Measurements from ENCODE around the gene SDK1. TPM values are rescaled to one million over a fixed set of nuclear protein-coding genes. Genes with fewer than 3 reads are reported as not detected.

SDK1 gene
- total and polyA plus RNA-seq, 2 donors: 3.2 to 7.8 TPM

GRCh38 chr7:4014346-4015050, 713.4 kb downstream of the SDK1 start:
- no peaks in the 10 kb centered on the region for H3K36me3 ChIP-seq (ENCODE audit: control insufficient read depth in 2 of 2, insufficient read depth in 2 of 2, low read length in 1 of 2)
- H3K4me3 ChIP-seq (ENCODE audit: low read length in 2 of 2): no peak overlapping the region
- WGBS: 73% methylated on average over 13 of the region's 13 CpGs
- no peaks in the 10 kb centered on the region for H3K27me3 ChIP-seq (ENCODE audit: control insufficient read depth in 2 of 2, insufficient read depth in 1 of 2, low read length in 1 of 2)
- DNase-seq (ENCODE audit: low read depth in 6 of 9, low spot score in 9 of 9): no peak
- peaks cover 2 to 9% of the 10 kb centered on the region in 2 donors for H3K9me3 ChIP-seq (ENCODE audit: control insufficient read depth in 2 of 2, insufficient read depth in 1 of 2, low read length in 1 of 2)
- H3K27ac ChIP-seq (ENCODE audit: low read depth in 1 of 2, low read length in 1 of 2): no peak overlapping the region
- peaks cover 0 to 2% of the 10 kb centered on the region in 2 donors for H3K4me1 ChIP-seq (ENCODE audit: control insufficient read depth in 2 of 2, insufficient read depth in 2 of 2, low read length in 2 of 2)

- DNase-seq (ENCODE audit: low read depth in 6 of 9, low spot score in 9 of 9): no peak
- H3K27ac ChIP-seq (ENCODE audit: low read depth in 1 of 2, low read length in 1 of 2): no peak overlapping the region
- 97% methylated on average over 8 of the region's 8 CpGs for WGBS
- no peak overlapping the region for H3K4me3 ChIP-seq (ENCODE audit: low read length in 2 of 2)
- H3K27me3 ChIP-seq (ENCODE audit: control insufficient read depth in 2 of 2, insufficient read depth in 1 of 2, low read length in 1 of 2): no peaks in the 10 kb centered on the region
- H3K9me3 ChIP-seq (ENCODE audit: control insufficient read depth in 2 of 2, insufficient read depth in 1 of 2, low read length in 1 of 2): peaks cover 4 to 17% of the 10 kb centered on the region in 2 donors
- H3K36me3 ChIP-seq (ENCODE audit: control insufficient read depth in 2 of 2, insufficient read depth in 2 of 2, low read length in 1 of 2): no peaks in the 10 kb centered on the region
- no peaks in the 10 kb centered on the region for H3K4me1 ChIP-seq (ENCODE audit: control insufficient read depth in 2 of 2, insufficient read depth in 2 of 2, low read length in 2 of 2)
Observed at GRCh38 chr7:4015371-4015770, 714.3 kb downstream of the SDK1 start.

GRCh38 chr7:4015996-4016395, 714.9 kb downstream of the SDK1 start:
- Histone ChIP-seq H3K9me3 (ENCODE audit: control insufficient read depth in 2 of 2, insufficient read depth in 1 of 2, low read length in 1 of 2) (peaks cover 4 to 17% of the 10 kb centered on the region in 2 donors), H3K27me3 (ENCODE audit: control insufficient read depth in 2 of 2, insufficient read depth in 1 of 2, low read length in 1 of 2) (no peaks in the 10 kb centered on the region), H3K27ac (ENCODE audit: low read depth in 1 of 2, low read length in 1 of 2) (no peak overlapping the region), H3K36me3 (ENCODE audit: control insufficient read depth in 2 of 2, insufficient read depth in 2 of 2, low read length in 1 of 2) (no peaks in the 10 kb centered on the region), H3K4me3 (ENCODE audit: low read length in 2 of 2) (no peak overlapping the region), H3K4me1 (ENCODE audit: control insufficient read depth in 2 of 2, insufficient read depth in 2 of 2, low read length in 2 of 2) (no peaks in the 10 kb centered on the region)
- no peak for DNase-seq (ENCODE audit: low read depth in 6 of 9, low spot score in 9 of 9)
- WGBS: 97% methylated on average over 10 of the region's 10 CpGs

GRCh38 chr7:4017081-4017480, 716.0 kb downstream of the SDK1 start:
- Histone ChIP-seq H3K9me3 (ENCODE audit: control insufficient read depth in 2 of 2, insufficient read depth in 1 of 2, low read length in 1 of 2) (peaks cover 4 to 17% of the 10 kb centered on the region in 2 donors), H3K4me3 (ENCODE audit: low read length in 2 of 2) (no peak overlapping the region), H3K27ac (ENCODE audit: low read depth in 1 of 2, low read length in 1 of 2) (no peak overlapping the region), H3K36me3 (ENCODE audit: control insufficient read depth in 2 of 2, insufficient read depth in 2 of 2, low read length in 1 of 2) (no peaks in the 10 kb centered on the region), H3K27me3 (ENCODE audit: control insufficient read depth in 2 of 2, insufficient read depth in 1 of 2, low read length in 1 of 2) (no peaks in the 10 kb centered on the region), H3K4me1 (ENCODE audit: control insufficient read depth in 2 of 2, insufficient read depth in 2 of 2, low read length in 2 of 2) (no peaks in the 10 kb centered on the region)
- WGBS: 96% methylated on average over 21 of the region's 21 CpGs
- DNase-seq (ENCODE audit: low read depth in 6 of 9, low spot score in 9 of 9): no peak

- Histone ChIP-seq H3K27ac (ENCODE audit: low read depth in 1 of 2, low read length in 1 of 2) (no peak overlapping the region), H3K27me3 (ENCODE audit: control insufficient read depth in 2 of 2, insufficient read depth in 1 of 2, low read length in 1 of 2) (no peaks in the 10 kb centered on the region), H3K4me3 (ENCODE audit: low read length in 2 of 2) (no peak overlapping the region), H3K36me3 (ENCODE audit: control insufficient read depth in 2 of 2, insufficient read depth in 2 of 2, low read length in 1 of 2) (no peaks in the 10 kb centered on the region), H3K9me3 (ENCODE audit: control insufficient read depth in 2 of 2, insufficient read depth in 1 of 2, low read length in 1 of 2) (peaks cover 4 to 17% of the 10 kb centered on the region in 2 donors), H3K4me1 (ENCODE audit: control insufficient read depth in 2 of 2, insufficient read depth in 2 of 2, low read length in 2 of 2) (no peaks in the 10 kb centered on the region)
- DNase-seq (ENCODE audit: low read depth in 6 of 9, low spot score in 9 of 9): no peak
- WGBS: 94% methylated on average over 9 of the region's 9 CpGs
Observed at GRCh38 chr7:4017785-4018184, 716.7 kb downstream of the SDK1 start.

- Histone ChIP-seq H3K9me3 (ENCODE audit: control insufficient read depth in 2 of 2, insufficient read depth in 1 of 2, low read length in 1 of 2) (peaks cover 4 to 17% of the 10 kb centered on the region in 2 donors), H3K36me3 (ENCODE audit: control insufficient read depth in 2 of 2, insufficient read depth in 2 of 2, low read length in 1 of 2) (no peaks in the 10 kb centered on the region), H3K4me1 (ENCODE audit: control insufficient read depth in 2 of 2, insufficient read depth in 2 of 2, low read length in 2 of 2) (no peaks in the 10 kb centered on the region), H3K27me3 (ENCODE audit: control insufficient read depth in 2 of 2, insufficient read depth in 1 of 2, low read length in 1 of 2) (no peaks in the 10 kb centered on the region), H3K27ac (ENCODE audit: low read depth in 1 of 2, low read length in 1 of 2) (no peak overlapping the region), H3K4me3 (ENCODE audit: low read length in 2 of 2) (no peak overlapping the region)
- 95% methylated on average over 7 of the region's 7 CpGs for WGBS
- DNase-seq (ENCODE audit: low read depth in 6 of 9, low spot score in 9 of 9): no peak
Observed at GRCh38 chr7:4018601-4019316, 717.7 kb downstream of the SDK1 start.

GRCh38 chr7:4020086-4020485, 719.0 kb downstream of the SDK1 start:
- H3K4me3 ChIP-seq (ENCODE audit: low read length in 2 of 2): no peak overlapping the region
- H3K27me3 ChIP-seq (ENCODE audit: control insufficient read depth in 2 of 2, insufficient read depth in 1 of 2, low read length in 1 of 2): no peaks in the 10 kb centered on the region
- peaks cover 4 to 17% of the 10 kb centered on the region in 2 donors for H3K9me3 ChIP-seq (ENCODE audit: control insufficient read depth in 2 of 2, insufficient read depth in 1 of 2, low read length in 1 of 2)
- no peak overlapping the region for H3K27ac ChIP-seq (ENCODE audit: low read depth in 1 of 2, low read length in 1 of 2)
- no peak for DNase-seq (ENCODE audit: low read depth in 6 of 9, low spot score in 9 of 9)
- no peaks in the 10 kb centered on the region for H3K4me1 ChIP-seq (ENCODE audit: control insufficient read depth in 2 of 2, insufficient read depth in 2 of 2, low read length in 2 of 2)
- H3K36me3 ChIP-seq (ENCODE audit: control insufficient read depth in 2 of 2, insufficient read depth in 2 of 2, low read length in 1 of 2): no peaks in the 10 kb centered on the region
- 95% methylated on average over 11 of the region's 11 CpGs for WGBS

- DNase-seq (ENCODE audit: low read depth in 6 of 9, low spot score in 9 of 9): no peak
- H3K9me3 ChIP-seq (ENCODE audit: control insufficient read depth in 2 of 2, insufficient read depth in 1 of 2, low read length in 1 of 2): peaks cover 4 to 17% of the 10 kb centered on the region in 2 donors
- H3K27me3 ChIP-seq (ENCODE audit: control insufficient read depth in 2 of 2, insufficient read depth in 1 of 2, low read length in 1 of 2): no peaks in the 10 kb centered on the region
- H3K27ac ChIP-seq (ENCODE audit: low read depth in 1 of 2, low read length in 1 of 2): no peak overlapping the region
- peaks cover 0 to 3% of the 10 kb centered on the region in 2 donors for H3K4me1 ChIP-seq (ENCODE audit: control insufficient read depth in 2 of 2, insufficient read depth in 2 of 2, low read length in 2 of 2)
- no peak overlapping the region for H3K4me3 ChIP-seq (ENCODE audit: low read length in 2 of 2)
- WGBS: 88% methylated on average over 5 of the region's 5 CpGs
- H3K36me3 ChIP-seq (ENCODE audit: control insufficient read depth in 2 of 2, insufficient read depth in 2 of 2, low read length in 1 of 2): no peaks in the 10 kb centered on the region
Observed at GRCh38 chr7:4021413-4021812, 720.4 kb downstream of the SDK1 start.

- Histone ChIP-seq H3K27me3 (ENCODE audit: control insufficient read depth in 2 of 2, insufficient read depth in 1 of 2, low read length in 1 of 2) (no peaks in the 10 kb centered on the region), H3K27ac (ENCODE audit: low read depth in 1 of 2, low read length in 1 of 2) (no peak overlapping the region), H3K36me3 (ENCODE audit: control insufficient read depth in 2 of 2, insufficient read depth in 2 of 2, low read length in 1 of 2) (no peaks in the 10 kb centered on the region), H3K4me1 (ENCODE audit: control insufficient read depth in 2 of 2, insufficient read depth in 2 of 2, low read length in 2 of 2) (peaks cover 0 to 3% of the 10 kb centered on the region in 2 donors), H3K9me3 (ENCODE audit: control insufficient read depth in 2 of 2, insufficient read depth in 1 of 2, low read length in 1 of 2) (peaks cover 4 to 17% of the 10 kb centered on the region in 2 donors), H3K4me3 (ENCODE audit: low read length in 2 of 2) (no peak overlapping the region)
- 80% methylated on average over 7 of the region's 7 CpGs for WGBS
- no peak for DNase-seq (ENCODE audit: low read depth in 6 of 9, low spot score in 9 of 9)
Observed at GRCh38 chr7:4022265-4022664, 721.2 kb downstream of the SDK1 start.

Data from thymus (tissue), 11 donors.